ENCODE results near the gene PCDHAC2. TPM values are rescaled to one million over a fixed set of nuclear protein-coding genes. Genes with fewer than 3 reads are reported as not detected.

The PCDHAC2 gene
- total and polyA plus RNA-seq, 2 of the 4 experiments (the other 2 are of a cell fraction), result not detected

GRCh38 chr5:140986117-140986521 lies 19.8 kb downstream of the PCDHAC2 start:
- no peak overlapping the region for H3K9ac ChIP-seq (ENCODE audit: low read depth, low read length)
- H2BK20ac ChIP-seq (ENCODE audit: low read depth, low read length), result no peak overlapping the region
- CTCF ChIA-PET, result no interaction called here
- no peaks in the 10 kb centered on the region for H3K79me1 ChIP-seq (ENCODE audit: low read depth in 1 of 2, low read length in 2 of 2)
- DNase-seq (no peak), ATAC-seq (ENCODE audit: low read depth) (no peak)
- H4K91ac ChIP-seq (ENCODE audit: insufficient read depth, low read depth, low read length), result no peak overlapping the region
- H2BK15ac ChIP-seq (ENCODE audit: low read depth, low read length), result no peak overlapping the region
- in situ Hi-C loops (cut with MboI; ENCODE audit: low sequenced_read_pairs) (no loop called here), intact Hi-C loops (cut with micrococcal nuclease) (no loop called here), dilution Hi-C loops (cut with HindIII; ENCODE audit: low sequenced_read_pairs, unreplicated experiment) (no loop called here)
- no peak overlapping the region for H2BK120ac ChIP-seq (ENCODE audit: low read depth, low read length)
- POLR2A ChIA-PET (ENCODE audit: unreplicated experiment), result no interaction called here
- peaks cover 18% of the 10 kb centered on the region for H3K9me3 ChIP-seq (ENCODE audit: control insufficient read depth, insufficient read depth, low read length)
- H3K27me3 ChIP-seq (ENCODE audit: control insufficient read depth, insufficient read depth, low read length), result no peaks in the 10 kb centered on the region
- no TSS peak for BruUV-seq (replicated peaks)
- H2AFZ ChIP-seq (replicated peaks; ENCODE audit: low read length, poor library complexity), result no peak overlapping the region
- no peak overlapping the region for H2AK9ac ChIP-seq (replicated peaks; ENCODE audit: low read depth, low read length, poor library complexity)
- no peak overlapping the region for H2AK5ac ChIP-seq (ENCODE audit: low read depth, low read length)
- H3K4me2 ChIP-seq (ENCODE audit: low read depth, low read length), result no peak overlapping the region
- H4K20me1 ChIP-seq (ENCODE audit: insufficient read depth, low read length), result no peaks in the 10 kb centered on the region
- TF ChIP-seq ELK1 (IDR thresholded peaks at IDR 0.05; ENCODE audit: borderline replicate concordance, low read depth, low read length) (no peak), RCOR1 (IDR thresholded peaks at IDR 0.05; ENCODE audit: insufficient replicate concordance, low read length) (no peak), BHLHE40 (IDR thresholded peaks at IDR 0.05; ENCODE audit: low read depth, low read length) (no peak), NFE2L2 (IDR thresholded peaks at IDR 0.05; ENCODE audit: low read depth, low read length) (no peak), MAFK (IDR thresholded peaks at IDR 0.05; ENCODE audit: low read depth, low read length) (no peak), POLR2A (IDR thresholded peaks at IDR 0.05; ENCODE audit: low read depth, low read length) (no peak), CTCF (conservative IDR thresholded peaks at IDR 0.05; ENCODE audit: low read depth, low read length) (no peak)
- no peaks in the 10 kb centered on the region for H3K9me1 ChIP-seq (ENCODE audit: insufficient read depth, low read length)
- H3K23ac ChIP-seq (ENCODE audit: low read depth, low read length), result no peak overlapping the region
- no peak overlapping the region for H3K4me3 ChIP-seq (ENCODE audit: insufficient read depth, low read depth, low read length)
- 16% methylated on average over 2 of the region's 3 CpGs; no CpG with 5 or more reads in 1 of the 2 experiments for WGBS, 2 experiments (ENCODE audit: extremely low coverage in 2 of 2, insufficient read length in 1 of 2)
- H3K18ac ChIP-seq (ENCODE audit: low read depth, low read length), result no peak overlapping the region
- H3K14ac ChIP-seq (replicated peaks; ENCODE audit: low read depth, low read length), result no peak overlapping the region
- no peak overlapping the region for H2BK5ac ChIP-seq (ENCODE audit: low read depth, low read length, poor library complexity, severe bottlenecking)
- no peaks in the 10 kb centered on the region for H3K36me3 ChIP-seq (ENCODE audit: control insufficient read depth, insufficient read depth, low read length)
- no peak overlapping the region for H4K8ac ChIP-seq (ENCODE audit: low read depth in 2 of 2, low read length in 2 of 2)
- H3K4ac ChIP-seq (ENCODE audit: low read depth, low read length), result no peak overlapping the region
- no peaks in the 10 kb centered on the region for H3K4me1 ChIP-seq (ENCODE audit: control insufficient read depth, insufficient read depth, low read length)
- no peak overlapping the region for H3K56ac ChIP-seq (ENCODE audit: extremely low read depth, insufficient read depth, low read length)
- H4K5ac ChIP-seq (ENCODE audit: low read depth, low read length), result no peak overlapping the region
- no peak overlapping the region for H3K27ac ChIP-seq (ENCODE audit: insufficient read depth, low read length)

Data from IMR-90 (cell line).